Measurements from ENCODE around the gene ZKSCAN4.

GRCh38 chr6:28250747-28251146, 1.3 kb downstream of the ZKSCAN4 start:
- TF ChIP-seq CTCF (conservative IDR thresholded peaks at IDR 0.05 in 1 of 2, IDR thresholded peaks at IDR 0.05 in 1 of 2; ENCODE audit: extremely low read depth in 1 of 2, insufficient read depth in 1 of 2, low read depth in 1 of 2, low read length in 2 of 2), result no peak
- TF ChIP-seq EZH2 (IDR thresholded peaks at IDR 0.05; ENCODE audit: borderline replicate concordance, low read length), result no peak

Data from mammary epithelial cell (primary cell).